Stimulated activated CD8-positive, alpha-beta memory T cell treated with anti-CD3 and anti-CD28 coated beads, Interleukin-15, amount 100 ng/mL, for 4 hours (primary cell): ENCODE measurements around the gene DCAF4L1.
A peak's percentile ranks its signal among the peaks of the same experiment; 100 is the strongest.

Experiments
- DNase-seq, 2 donors: peaks; one replicate each; pipeline ENCODE4 v3.0.0-alpha.2; 2020; ENCODE audit warnings: low read depth in 2 of 2

Gene DCAF4L1

DNA sequence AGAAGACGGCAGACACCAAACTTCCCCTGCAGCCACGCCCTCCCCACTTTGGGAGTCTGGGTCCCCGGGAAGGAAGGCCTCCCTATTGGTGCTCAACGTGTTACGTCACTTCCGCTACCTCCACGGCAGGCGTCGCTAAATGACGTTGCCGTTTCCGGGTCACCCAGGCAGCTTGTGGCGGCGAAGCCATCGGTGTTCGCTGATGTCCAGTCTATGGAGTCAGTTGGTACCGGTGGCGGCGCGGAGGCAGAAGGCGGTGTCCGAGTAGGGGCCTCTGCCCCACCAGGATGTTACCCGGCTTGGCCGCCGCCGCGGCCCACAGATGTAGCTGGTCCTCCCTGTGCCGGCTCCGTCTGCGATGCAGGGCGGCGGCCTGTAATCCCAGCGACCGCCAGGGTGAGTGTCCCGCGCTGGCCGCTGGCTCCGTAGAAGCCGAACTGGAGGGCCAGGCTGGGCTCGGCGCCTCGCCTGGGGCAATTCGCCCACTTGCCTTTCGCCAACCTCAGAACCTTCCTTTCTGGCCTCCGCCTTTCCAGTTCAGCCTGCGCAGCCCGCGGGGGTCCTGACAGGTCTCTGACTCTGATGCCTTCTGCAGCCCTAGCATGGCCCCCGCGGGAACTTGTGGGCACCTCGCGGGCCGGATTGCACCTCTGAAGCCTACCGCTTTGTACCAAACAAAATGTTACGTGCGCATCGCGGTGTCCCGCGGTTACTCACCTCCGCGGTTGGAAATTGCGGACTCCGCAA lies 9.0 kb downstream of the DCAF4L1 start, which contains the start of gene SLC30A9:
TSS of gene SLC30A9 (plus strand) at position 166 of the 747 bp plus-strand sequence. CDS start at position 288, 122 bp downstream.
- peak; percentile 84 to 90 for DNase-seq

GRCh38 chr4:41991916-41992767 lies 10.6 kb downstream of the DCAF4L1 start:
- DNase-seq: no peak

GRCh38 chr4:41992967-41993857 lies 11.7 kb downstream of the DCAF4L1 start:
- DNase-seq: no peak

- DNase-seq: no peak
Observed at GRCh38 chr4:41994461-41994985, 13.0 kb downstream of the DCAF4L1 start.

DNA sequence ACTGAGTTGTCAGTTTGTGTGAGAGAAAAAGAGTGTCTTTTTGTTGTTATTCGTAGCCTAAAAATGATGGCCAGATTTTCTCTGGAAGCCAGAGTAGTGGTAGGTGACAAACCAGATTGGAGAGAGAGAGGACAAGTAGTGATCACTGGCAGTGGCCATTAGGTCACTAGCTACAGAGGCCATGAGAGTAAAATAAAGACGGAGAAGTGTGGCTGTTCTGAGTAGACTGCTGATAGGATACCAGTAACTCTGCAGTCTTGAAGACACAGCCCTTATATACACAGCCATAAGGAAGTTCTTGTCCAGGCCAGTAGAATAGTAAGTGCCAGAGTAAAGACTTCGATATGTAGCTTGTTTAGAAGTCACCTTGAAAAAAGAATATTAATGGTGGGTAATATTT lies 16.5 kb downstream of the DCAF4L1 start:
- DNase-seq: no peak

GRCh38 chr4:41999321-41999720 lies 17.8 kb downstream of the DCAF4L1 start:
- DNase-seq: no peak

- DNase-seq: no peak
Observed at GRCh38 chr4:42008011-42008786, 26.6 kb downstream of the DCAF4L1 start.

GRCh38 chr4:42015438-42015837 lies 33.9 kb downstream of the DCAF4L1 start:
- DNase-seq: no peak

- DNase-seq: no peak
Observed at GRCh38 chr4:42018451-42018850, 36.9 kb downstream of the DCAF4L1 start.
